Neuronal stem cell (in vitro differentiated cells): ENCODE measurements around the gene LCOR.

Source experiments
- DNase-seq: peaks from one replicate; pipeline ENCODE4 v3.0.0-alpha.2; 2013; ENCODE audit warnings: low spot score
- H2AFZ ChIP-seq: one replicate; pipeline ENCODE4 v1.6.1; 2013; ENCODE audit warnings: mild to moderate bottlenecking, low read length, inconsistent platforms
- H2AK5ac ChIP-seq: 2 replicates; pipeline ENCODE4 v1.6.1; 2013; ENCODE audit warnings: low read depth, mild to moderate bottlenecking, inconsistent platforms, low read length, moderate library complexity, mixed read lengths
- H2BK120ac ChIP-seq: 2 replicates; pipeline ENCODE4 v1.6.1; 2013; ENCODE audit warnings: low read depth, mild to moderate bottlenecking, inconsistent platforms, low read length, moderate library complexity, mixed read lengths
- H2BK12ac ChIP-seq: one replicate; pipeline ENCODE4 v1.6.1; 2013; ENCODE audit warnings: low read length, inconsistent platforms
- H2BK15ac ChIP-seq: 2 replicates; pipeline ENCODE4 v1.6.1; 2013; ENCODE audit warnings: mild to moderate bottlenecking, low read length, inconsistent platforms, mixed read lengths
- H2BK5ac ChIP-seq: one replicate; pipeline ENCODE4 v1.6.1; 2013; ENCODE audit warnings: inconsistent platforms, mild to moderate bottlenecking, low read length, moderate library complexity
- H3K14ac ChIP-seq: one replicate; pipeline ENCODE4 v1.6.1; 2013; ENCODE audit warnings: low read length, inconsistent platforms
- H3K18ac ChIP-seq: 2 replicates; pipeline ENCODE4 v1.6.1; 2013; ENCODE audit warnings: low read length, inconsistent platforms
- H3K23ac ChIP-seq: 2 replicates; pipeline ENCODE4 v1.6.1; 2013; ENCODE audit warnings: low read depth, mild to moderate bottlenecking, mixed read lengths, low read length, inconsistent platforms; ENCODE audit not compliant: poor library complexity
- H3K27ac ChIP-seq: replicated peaks from 3 replicates; pipeline ENCODE4 v1.5.1; 2013; ENCODE audit warnings: low read length, inconsistent platforms
- H3K27me3 ChIP-seq, 3 experiments: 2 replicates each; pipeline ENCODE4 v1.6.1; 2013; ENCODE audit warnings: low read length in 3 of 3, mild to moderate bottlenecking in 2 of 3, inconsistent platforms in 1 of 3, low read depth in 1 of 3, mixed read lengths in 1 of 3, moderate library complexity in 1 of 3; ENCODE audit not compliant: control insufficient read depth in 3 of 3, insufficient read depth in 3 of 3
- H3K36me3 ChIP-seq, 2 donors: replicated peaks in 1 of 2; 2 replicates each; pipeline ENCODE4 v1.6.1; 2013; ENCODE audit warnings: low read length in 2 of 2; ENCODE audit not compliant: control insufficient read depth in 2 of 2, insufficient read depth in 2 of 2
- H3K4ac ChIP-seq: 2 replicates; pipeline ENCODE4 v1.6.1; 2013; ENCODE audit warnings: inconsistent platforms, mild to moderate bottlenecking, low read length, moderate library complexity
- H3K4me1 ChIP-seq, 2 donors: 1 replicate in 1 of 2; 2 replicates in 1 of 2; pipeline ENCODE4 v1.6.1; 2013; ENCODE audit warnings: low read length in 2 of 2, low read depth in 1 of 2; ENCODE audit not compliant: control insufficient read depth in 2 of 2, insufficient read depth in 1 of 2
- H3K4me2 ChIP-seq: one replicate; pipeline ENCODE4 v1.6.1; 2013; ENCODE audit warnings: mild to moderate bottlenecking, low read length, inconsistent platforms; ENCODE audit not compliant: insufficient read depth, poor library complexity, severe bottlenecking
- H3K4me3 ChIP-seq, 2 donors: 2 replicates each; pipeline ENCODE4 v1.5.1; 2013; ENCODE audit warnings: low read length in 2 of 2, mild to moderate bottlenecking in 2 of 2, inconsistent platforms in 1 of 2, moderate library complexity in 1 of 2
- H3K79me1 ChIP-seq: one replicate; pipeline ENCODE4 v1.6.1; 2013; ENCODE audit warnings: low read depth, mild to moderate bottlenecking, inconsistent platforms, low read length, moderate library complexity
- H3K9ac ChIP-seq: one replicate; pipeline ENCODE4 v1.6.1; 2013; ENCODE audit warnings: mild to moderate bottlenecking, low read depth, low read length, inconsistent platforms; ENCODE audit not compliant: poor library complexity
- H3K9me3 ChIP-seq, 2 donors: replicated peaks in 1 of 2; 2 replicates each; pipeline versions ENCODE3 to v1.6.1; 2013; ENCODE audit warnings: low read length in 2 of 2, mild to moderate bottlenecking in 2 of 2, inconsistent platforms in 1 of 2, low read depth in 1 of 2, mixed read lengths in 1 of 2, moderate library complexity in 1 of 2; ENCODE audit not compliant: control insufficient read depth in 2 of 2, insufficient read depth in 1 of 2
- H4K8ac ChIP-seq: one replicate; pipeline ENCODE4 v1.6.1; 2013; ENCODE audit warnings: low read depth, mild to moderate bottlenecking, inconsistent platforms, low read length, moderate library complexity
- H4K91ac ChIP-seq: one replicate; pipeline ENCODE4 v1.6.1; 2013; ENCODE audit warnings: low read length, low read depth, mild to moderate bottlenecking, inconsistent platforms; ENCODE audit not compliant: poor library complexity
- WGBS, 2 donors: extraction: QIAGEN DNeasy Blood & Tissue Kit; methylation state at CpG; one replicate each; pipeline ENCODE4 v1.1.7; 2013; ENCODE audit warnings: missing lambda C conversion rate in 2 of 2, mixed read lengths in 1 of 2; ENCODE audit not compliant: insufficient read length in 2 of 2, insufficient replicate concordance in 1 of 2; ENCODE audit errors: extremely low coverage in 2 of 2; 5-methylcytosine and 5-hydroxymethylcytosine counted together

The LCOR gene

DNA sequence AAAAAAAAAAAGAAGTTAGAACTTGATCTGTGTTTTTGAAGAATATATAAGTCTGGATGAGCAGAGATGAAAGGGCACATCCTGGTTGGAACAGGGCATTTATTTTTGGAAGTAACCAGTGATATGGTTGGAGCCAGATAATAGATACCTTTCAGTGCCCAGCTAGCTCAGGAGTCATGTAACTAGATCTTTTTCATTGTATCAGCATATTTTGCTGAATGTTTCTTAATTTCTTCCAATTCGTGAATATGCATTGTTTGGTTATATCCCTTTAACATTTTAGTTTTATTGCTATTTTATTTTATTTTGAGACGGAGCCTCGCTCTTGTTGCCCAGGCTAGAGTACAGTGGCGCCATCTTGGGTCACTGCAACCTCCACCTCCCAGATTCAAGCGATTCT lies 81.8 kb downstream of the LCOR start:
- no peak overlapping the region for H3K4me3 ChIP-seq
- H2BK120ac ChIP-seq: no peak overlapping the region
- no peak overlapping the region for H4K8ac ChIP-seq
- no peak overlapping the region for H3K14ac ChIP-seq
- H2BK15ac ChIP-seq: no peak overlapping the region
- H2AK5ac ChIP-seq: no peak overlapping the region
- no peaks in the 10 kb centered on the region for H3K27me3 ChIP-seq
- H3K79me1 ChIP-seq: no peaks in the 10 kb centered on the region
- H3K4me1 ChIP-seq: peaks cover 0 to 3% of the 10 kb centered on the region in 2 donors
- no peak overlapping the region for H4K91ac ChIP-seq
- no peak for DNase-seq
- no peak overlapping the region for H3K23ac ChIP-seq
- peaks cover 2 to 4% of the 10 kb centered on the region in 2 donors for H3K9me3 ChIP-seq
- H3K4me2 ChIP-seq: no peak overlapping the region
- peaks cover 5 to 77% of the 10 kb centered on the region in 2 donors for H3K36me3 ChIP-seq
- no peak overlapping the region for H3K27ac ChIP-seq
- H3K9ac ChIP-seq: no peak overlapping the region
- H2AFZ ChIP-seq: no peak overlapping the region
- H2BK12ac ChIP-seq: no peak overlapping the region
- H3K4ac ChIP-seq: no peak overlapping the region
- no peak overlapping the region for H3K18ac ChIP-seq
- no peak overlapping the region for H2BK5ac ChIP-seq
- no CpG with 5 or more reads among the region's 5 CpGs for WGBS, 2 donors

DNA sequence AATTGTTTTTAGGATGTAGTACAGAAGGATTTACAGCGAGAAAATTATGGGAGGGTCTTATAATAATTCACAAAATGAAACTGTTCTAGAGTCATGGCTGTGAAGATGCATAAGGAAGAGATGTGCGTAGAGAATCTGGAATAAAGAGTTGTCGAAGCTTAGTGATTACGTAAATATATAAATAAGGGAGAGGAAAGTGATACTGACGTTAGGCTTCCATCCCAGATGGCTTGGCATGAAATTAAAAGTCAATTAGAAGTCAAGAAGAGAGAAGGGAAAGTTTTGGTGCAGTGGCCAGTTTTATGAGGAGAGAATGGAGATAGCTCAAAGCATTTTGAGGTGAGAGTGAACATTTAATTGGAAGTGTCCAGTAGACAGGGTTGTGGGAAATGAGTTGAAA lies 85.5 kb downstream of the LCOR start:
- H3K4me3 ChIP-seq: no peak overlapping the region
- no peak overlapping the region for H4K91ac ChIP-seq
- no peaks in the 10 kb centered on the region for H3K27me3 ChIP-seq
- no peak overlapping the region for H3K23ac ChIP-seq
- H2AFZ ChIP-seq: no peak overlapping the region
- H3K36me3 ChIP-seq: peaks cover 5 to 69% of the 10 kb centered on the region in 2 donors
- no peak overlapping the region for H3K4me2 ChIP-seq
- no peak overlapping the region for H4K8ac ChIP-seq
- DNase-seq: no peak
- no peak overlapping the region for H3K9ac ChIP-seq
- no peak overlapping the region for H3K14ac ChIP-seq
- H2BK15ac ChIP-seq: no peak overlapping the region
- no peak overlapping the region for H2BK5ac ChIP-seq
- H2BK12ac ChIP-seq: no peak overlapping the region
- H3K18ac ChIP-seq: no peak overlapping the region
- H3K27ac ChIP-seq: no peak overlapping the region
- no peak overlapping the region for H3K4ac ChIP-seq
- peaks cover 2 to 14% of the 10 kb centered on the region in 2 donors for H3K9me3 ChIP-seq
- WGBS, 2 donors: 100% methylated on average over 1 to 3 of the region's 5 CpGs
- H2BK120ac ChIP-seq: no peak overlapping the region
- peaks cover 0 to 3% of the 10 kb centered on the region in 2 donors for H3K4me1 ChIP-seq
- peaks cover 2% of the 10 kb centered on the region for H3K79me1 ChIP-seq
- H2AK5ac ChIP-seq: no peak overlapping the region

DNA sequence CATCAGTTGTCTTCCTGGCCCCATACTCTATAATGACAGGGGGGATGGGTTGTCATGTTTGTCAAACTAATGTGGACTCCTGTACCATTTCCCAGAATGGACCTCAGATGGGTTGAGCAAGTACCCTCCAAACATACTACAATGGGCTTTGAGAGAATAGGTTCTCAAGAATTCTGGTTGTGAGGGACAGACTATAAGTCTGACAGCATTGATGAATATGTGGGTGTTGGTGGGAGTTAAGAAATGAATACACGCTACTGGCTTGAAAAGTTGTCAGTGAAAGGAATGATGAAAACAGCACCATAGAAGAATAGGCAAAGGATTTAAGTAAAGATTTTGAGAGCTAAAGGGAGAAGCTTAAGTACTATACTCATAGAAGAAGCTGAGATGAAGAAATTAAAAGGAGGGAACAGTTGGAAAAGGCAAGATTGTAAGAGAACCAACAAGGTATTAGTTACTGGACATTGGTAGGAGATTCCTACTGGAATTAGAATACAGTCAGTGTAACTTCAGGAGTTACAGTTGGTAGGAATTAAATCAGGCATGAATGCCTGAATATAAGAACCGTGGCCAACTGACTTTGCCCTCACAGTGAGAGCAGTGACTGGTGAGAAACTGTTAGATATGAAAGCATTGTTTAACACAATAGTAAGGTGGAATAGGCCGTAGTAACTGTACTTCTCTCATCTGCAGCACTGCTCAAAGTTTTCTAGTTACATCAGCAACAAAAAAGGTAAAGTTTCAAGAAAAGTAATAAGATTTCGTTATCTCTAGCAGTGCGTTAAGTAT lies 86.3 kb downstream of the LCOR start:
- H2BK5ac ChIP-seq: no peak overlapping the region
- H3K18ac ChIP-seq: no peak overlapping the region
- no peak overlapping the region for H3K4ac ChIP-seq
- no peak overlapping the region for H3K23ac ChIP-seq
- H2AFZ ChIP-seq: no peak overlapping the region
- no peak overlapping the region for H2AK5ac ChIP-seq
- H3K9me3 ChIP-seq: peaks cover 2 to 14% of the 10 kb centered on the region in 2 donors
- no peaks in the 10 kb centered on the region for H3K27me3 ChIP-seq
- peaks cover 0 to 3% of the 10 kb centered on the region in 2 donors for H3K4me1 ChIP-seq
- H2BK120ac ChIP-seq: no peak overlapping the region
- WGBS, 2 donors: no CpG with 5 or more reads among the region's 5 CpGs
- peaks cover 5 to 66% of the 10 kb centered on the region in 2 donors for H3K36me3 ChIP-seq
- no peak overlapping the region for H2BK15ac ChIP-seq
- peaks cover 2% of the 10 kb centered on the region for H3K79me1 ChIP-seq
- H3K27ac ChIP-seq: no peak overlapping the region
- no peak overlapping the region for H3K4me3 ChIP-seq
- no peak for DNase-seq
- no peak overlapping the region for H2BK12ac ChIP-seq
- H4K91ac ChIP-seq: no peak overlapping the region
- no peak overlapping the region for H4K8ac ChIP-seq
- no peak overlapping the region for H3K14ac ChIP-seq
- H3K4me2 ChIP-seq: no peak overlapping the region
- H3K9ac ChIP-seq: no peak overlapping the region

DNA sequence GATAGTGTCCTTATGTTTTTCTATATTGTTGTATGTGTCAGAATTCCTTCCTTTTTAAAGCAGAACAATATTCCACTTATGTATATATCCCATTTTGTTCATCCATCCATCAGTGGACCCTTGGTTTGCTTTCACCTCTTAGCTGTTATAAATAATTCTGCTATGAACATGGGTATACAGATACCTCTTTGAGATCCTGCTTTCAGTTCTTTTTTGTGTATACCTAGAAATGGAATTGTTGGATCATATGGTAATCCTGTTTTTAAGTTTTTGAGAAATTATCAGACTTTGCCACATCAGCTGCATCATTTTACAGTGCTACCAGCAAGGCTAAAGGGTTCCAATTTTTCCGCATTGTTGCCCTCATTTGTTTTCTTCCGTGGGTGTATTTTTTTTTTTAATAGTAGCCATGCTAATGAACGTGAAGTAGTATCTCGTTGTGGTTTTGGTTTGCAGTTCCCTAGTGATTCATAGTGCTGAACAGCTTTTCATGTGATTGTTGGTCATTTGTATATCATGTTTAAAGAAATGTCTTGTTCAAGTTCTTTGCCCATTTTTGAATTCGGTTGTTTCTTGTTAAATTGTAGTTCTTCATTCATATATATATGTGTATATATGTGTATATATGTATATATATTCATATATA lies 87.8 kb downstream of the LCOR start:
- Histone ChIP-seq H3K36me3 (peaks cover 5 to 65% of the 10 kb centered on the region in 2 donors), H2BK120ac (no peak overlapping the region), H3K9me3 (peaks cover 2 to 10% of the 10 kb centered on the region in 2 donors), H4K91ac (no peak overlapping the region), H2AK5ac (no peak overlapping the region), H3K9ac (no peak overlapping the region), H3K27ac (no peak overlapping the region), H3K4me3 (no peak overlapping the region), H3K4ac (no peak overlapping the region), H2BK5ac (no peak overlapping the region), H3K18ac (no peak overlapping the region), H3K4me2 (no peak overlapping the region), H2BK15ac (no peak overlapping the region), H3K27me3 (no peaks in the 10 kb centered on the region), H3K4me1 (peaks cover 0 to 3% of the 10 kb centered on the region in 2 donors), H3K79me1 (peaks cover 2% of the 10 kb centered on the region), H2BK12ac (no peak overlapping the region), H2AFZ (no peak overlapping the region), H3K23ac (no peak overlapping the region), H3K14ac (no peak overlapping the region), H4K8ac (no peak overlapping the region)
- whole genome bisulfite sequencing, 2 donors: no CpG with 5 or more reads among the region's 5 CpGs
- no peak for DNase-seq
